Measurements from ENCODE around the gene TAF8. TPM values are rescaled to one million over a fixed set of nuclear protein-coding genes. Genes with fewer than 3 reads are reported as not detected.
"Not testable (repeated sequence)": the region's sequence is repeated elsewhere in the genome, so short reads cannot be mapped to it uniquely, and the experiment has no call there.

The TAF8 gene
- 10 to 100 TPM; 16.3 to 49.2 (median 35.6) TPM for total RNA-seq

- peaks cover 0 to 19% (median 0%) of the 10 kb centered on the region in 3 donors for H3K27me3 ChIP-seq
- no peaks in the 10 kb centered on the region for H3K9me3 ChIP-seq
- peaks cover 16 to 28% of the 10 kb centered on the region in 2 donors for H3K4me1 ChIP-seq
- peak; percentile 91 for DNase-seq
- ATAC-seq = peak; percentile 90 to 92
- intact Hi-C loops (cut with DNase I; ENCODE audit: low total_unique reads) = loop anchor here (1.0 to 5.0 kb wide), 3 partner anchors 130 to 512 kb away; partner anchors contain the start of genes BYSL, MED20, MRPS10 and UBR2
- peaks cover 0 to 24% of the 10 kb centered on the region in 2 donors for H3K36me3 ChIP-seq
- peak within 1 kb of the TSS; percentile 89 to 94 (median 92) for H3K27ac ChIP-seq
- in situ Hi-C loops (cut with MboI; ENCODE audit: low sequenced_read_pairs in 4 of 4) = no loop called here
- TF ChIP-seq POLR2A (IDR thresholded peaks at IDR 0.05) = peak; percentile 75 to 82
- TF ChIP-seq CTCF (IDR thresholded peaks at IDR 0.05 in 4 of 5, conservative IDR thresholded peaks at IDR 0.05 in 1 of 5) = no peak
- peak within 1 kb of the TSS; percentile 67 to 78 (median 71) for H3K4me3 ChIP-seq
Measured at GRCh38 chr6:42050297-42051267, at the start of gene TAF8. TAF8 (plus strand) TSS chr6:42050524; CDS start chr6:42050542, 18 bp downstream.

- intact Hi-C loops (cut with DNase I; ENCODE audit: low total_unique reads) (no loop called here), in situ Hi-C loops (cut with MboI; ENCODE audit: low sequenced_read_pairs in 4 of 4) (no loop called here)
- no peak for DNase-seq
- Histone ChIP-seq H3K36me3 (no peaks in the 10 kb centered on the region), H3K27me3 (no peaks in the 10 kb centered on the region), H3K4me1 (no peaks in the 10 kb centered on the region), H3K27ac (no peak overlapping the region), H3K4me3 (no peak overlapping the region), H3K9me3 (no peaks in the 10 kb centered on the region)
- ATAC-seq = no peak
- TF ChIP-seq POLR2A (IDR thresholded peaks at IDR 0.05) (no peak), CTCF (IDR thresholded peaks at IDR 0.05 in 4 of 5, conservative IDR thresholded peaks at IDR 0.05 in 1 of 5) (no peak)
Measured at GRCh38 chr6:42001506-42001905, 48.8 kb upstream of the TAF8 start.

GRCh38 chr6:42003658-42004057, 46.7 kb upstream of the TAF8 start:
- intact Hi-C loops (cut with DNase I; ENCODE audit: low total_unique reads); H3K9me3 ChIP-seq; H3K36me3 ChIP-seq; H3K27ac ChIP-seq; in situ Hi-C loops (cut with MboI; ENCODE audit: low sequenced_read_pairs in 4 of 4); H3K27me3 ChIP-seq; ATAC-seq; H3K4me3 ChIP-seq; H3K4me1 ChIP-seq; DNase-seq: not testable (repeated sequence)

- Histone ChIP-seq H3K9me3 (no peaks in the 10 kb centered on the region), H3K27me3 (no peaks in the 10 kb centered on the region), H3K36me3 (no peaks in the 10 kb centered on the region), H3K27ac (no peak overlapping the region), H3K4me1 (peaks cover 0 to 12% of the 10 kb centered on the region in 2 donors), H3K4me3 (no peak overlapping the region)
- no peak for TF ChIP-seq POLR2A (IDR thresholded peaks at IDR 0.05)
- TF ChIP-seq CTCF (IDR thresholded peaks at IDR 0.05 in 4 of 5, conservative IDR thresholded peaks at IDR 0.05 in 1 of 5) = no peak
- ATAC-seq = no peak
- DNase-seq = no peak
- in situ Hi-C loops (cut with MboI; ENCODE audit: low sequenced_read_pairs in 4 of 4) = no loop called here
- intact Hi-C loops (cut with DNase I; ENCODE audit: low total_unique reads) = no loop called here
Measured at GRCh38 chr6:42007286-42008137, 42.8 kb upstream of the TAF8 start.

- ATAC-seq; H3K27me3 ChIP-seq; H3K27ac ChIP-seq; DNase-seq; intact Hi-C loops (cut with DNase I; ENCODE audit: low total_unique reads); in situ Hi-C loops (cut with MboI; ENCODE audit: low sequenced_read_pairs in 4 of 4); H3K9me3 ChIP-seq; H3K4me3 ChIP-seq; H3K36me3 ChIP-seq: not testable (repeated sequence)
- peaks cover 0 to 14% of the 10 kb centered on the region in 2 donors for H3K4me1 ChIP-seq
Measured at GRCh38 chr6:42008138-42008528, 42.2 kb upstream of the TAF8 start.
